Jurkat, Clone E6-1 (cell line): Measurements from ENCODE around the gene TNK2.
"Not testable (repeated sequence)": the region's sequence is repeated elsewhere in the genome, so short reads cannot be mapped to it uniquely, and the experiment has no call there.

Experiments
- DNase-seq: peaks from one replicate; pipeline ENCODE4 v3.0.0-alpha.2; 2011; ENCODE audit warnings: low read depth, low spot score
- H3K4me3 ChIP-seq: 2 replicates; pipeline ENCODE4 v1.5.1; 2011; ENCODE audit warnings: mild to moderate bottlenecking, low read length, control low read depth, moderate library complexity

The TNK2 gene

GRCh38 chr3:195875482-195876236 is 32.7 kb downstream of the TNK2 start:
- no peak for DNase-seq
- H3K4me3 ChIP-seq, result no peak overlapping the region

DNA sequence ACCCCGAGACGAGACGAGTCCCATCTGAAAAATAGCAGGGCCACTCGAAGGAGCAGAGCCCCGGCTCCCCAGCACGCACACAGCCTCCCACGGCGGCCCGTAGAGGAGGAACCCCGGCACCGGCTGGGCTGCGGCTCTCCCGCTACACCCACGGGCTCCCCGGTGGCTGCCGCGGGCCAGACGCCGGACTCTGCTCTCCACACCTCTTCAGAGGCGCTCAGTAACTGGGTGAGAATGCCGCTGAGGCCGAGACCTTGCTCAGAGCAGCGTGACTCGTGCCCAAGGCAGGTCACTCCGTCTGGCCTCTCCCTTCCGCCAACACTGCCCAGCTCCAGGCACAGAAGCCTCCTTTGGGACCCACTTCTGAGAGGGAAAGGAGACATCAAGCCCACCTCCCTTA is 34.4 kb downstream of the TNK2 start:
- no peak overlapping the region for H3K4me3 ChIP-seq

GRCh38 chr3:195873281-195873887 is 35.0 kb downstream of the TNK2 start:
- DNase-seq, result no peak
- no peak overlapping the region for H3K4me3 ChIP-seq

More for the DNA sequence above, 34.4 kb downstream of the TNK2 start:
- DNase-seq, result no peak

DNA sequence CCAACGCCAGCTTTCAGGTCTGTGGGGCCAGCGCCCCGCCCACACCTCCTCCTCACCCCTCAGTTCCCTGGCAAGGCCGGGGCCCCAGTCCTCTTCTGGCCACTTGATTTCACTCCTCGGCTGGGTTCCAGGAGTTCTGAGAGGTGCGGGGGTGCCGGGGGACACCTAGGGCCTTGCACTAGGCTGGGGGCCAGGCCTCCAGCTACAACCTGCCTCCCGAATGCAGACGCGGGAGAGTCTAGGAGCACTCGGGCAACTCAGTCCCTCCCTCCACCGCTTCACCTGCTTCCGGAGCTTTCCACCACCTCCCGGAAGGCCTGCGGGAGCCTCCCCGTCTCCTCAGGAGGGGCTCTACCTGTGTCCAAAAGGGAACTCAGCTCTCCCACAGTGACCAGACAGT is 35.6 kb downstream of the TNK2 start:
- H3K4me3 ChIP-seq, result no peak overlapping the region
- DNase-seq, result no peak

GRCh38 chr3:195872097-195872496 is 36.3 kb downstream of the TNK2 start:
- H3K4me3 ChIP-seq, result no peak overlapping the region
- no peak for DNase-seq

GRCh38 chr3:195871686-195872085 is 36.7 kb downstream of the TNK2 start:
- not testable (repeated sequence) for H3K4me3 ChIP-seq, DNase-seq

- H3K4me3 ChIP-seq, result no peak overlapping the region
- no peak for DNase-seq
Observed at GRCh38 chr3:195870937-195871336, 37.4 kb downstream of the TNK2 start.

DNA sequence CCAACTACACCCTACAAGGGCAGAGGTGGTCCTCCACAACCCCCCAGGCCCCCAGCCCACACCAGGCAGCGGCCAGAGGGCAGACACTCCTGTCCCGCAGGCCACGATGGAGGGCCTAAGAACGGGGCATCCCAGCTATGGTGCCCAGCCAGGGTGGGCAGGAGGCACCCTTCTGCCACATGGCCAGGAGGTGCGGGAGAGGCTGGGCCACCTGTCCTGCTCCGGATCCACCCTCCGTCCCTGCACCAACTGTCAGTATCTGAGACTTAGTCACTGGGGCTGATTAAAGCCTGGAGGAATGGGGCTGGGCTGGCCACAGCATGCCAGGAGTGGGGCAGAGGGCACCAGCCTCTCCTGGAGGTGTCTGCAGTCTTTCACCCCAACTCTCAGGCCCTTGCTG is 37.9 kb downstream of the TNK2 start:
- H3K4me3 ChIP-seq, result no peak overlapping the region
- DNase-seq, result no peak

- no peak for DNase-seq
- no peak overlapping the region for H3K4me3 ChIP-seq
Observed at GRCh38 chr3:195869413-195870001, 38.8 kb downstream of the TNK2 start.

- H3K4me3 ChIP-seq, result no peak overlapping the region
- DNase-seq, result no peak
Observed at GRCh38 chr3:195868866-195869412, 39.4 kb downstream of the TNK2 start.

DNA sequence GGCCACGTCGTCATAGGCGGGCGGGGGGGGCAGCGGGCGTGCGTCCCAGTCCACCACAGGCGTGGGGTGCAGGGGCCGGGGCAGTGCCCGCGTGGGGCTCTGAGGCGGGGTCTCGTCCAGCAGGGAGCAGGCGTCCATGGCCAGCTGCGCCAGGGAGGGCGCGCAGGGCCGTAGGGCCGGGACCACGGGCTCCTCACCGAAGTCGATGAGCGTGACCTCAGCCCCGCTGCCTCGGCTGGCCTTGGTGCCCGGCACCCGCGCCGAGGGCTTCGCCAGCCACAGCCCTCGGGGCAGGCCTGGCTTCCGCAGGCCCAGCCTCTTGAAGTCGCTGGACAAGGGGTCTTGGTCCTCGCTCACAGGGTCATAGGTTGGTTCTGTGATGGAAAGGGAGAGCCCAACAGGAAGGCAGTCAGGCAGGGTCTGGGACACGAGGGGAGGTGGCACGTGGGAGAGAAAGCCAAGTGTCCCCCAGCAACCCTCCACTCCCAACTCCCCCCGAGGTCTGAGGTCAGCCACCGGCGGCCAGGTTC is 40.0 kb downstream of the TNK2 start:
- no peak for DNase-seq
- no peak overlapping the region for H3K4me3 ChIP-seq

- H3K4me3 ChIP-seq, result no peak overlapping the region
- DNase-seq, result no peak
Observed at GRCh38 chr3:195867631-195868335, 40.6 kb downstream of the TNK2 start.

- no peak for DNase-seq
- no peak overlapping the region for H3K4me3 ChIP-seq
Observed at GRCh38 chr3:195866686-195867511, 41.5 kb downstream of the TNK2 start.

GRCh38 chr3:195865752-195866151 is 42.6 kb downstream of the TNK2 start:
- no peak for DNase-seq
- no peak overlapping the region for H3K4me3 ChIP-seq

GRCh38 chr3:195863121-195864061 is 45.0 kb downstream of the TNK2 start:
- no peak for DNase-seq

GRCh38 chr3:195862318-195862717 is 46.0 kb downstream of the TNK2 start:
- DNase-seq, H3K4me3 ChIP-seq: not testable (repeated sequence)

More at GRCh38 chr3:195863121-195864061, 45.0 kb downstream of the TNK2 start:
- no peak overlapping the region for H3K4me3 ChIP-seq

GRCh38 chr3:195860456-195860855 is 47.9 kb downstream of the TNK2 start:
- H3K4me3 ChIP-seq, result no peak overlapping the region
- no peak for DNase-seq
